ENCODE results near the gene DHRS2.

DNA sequence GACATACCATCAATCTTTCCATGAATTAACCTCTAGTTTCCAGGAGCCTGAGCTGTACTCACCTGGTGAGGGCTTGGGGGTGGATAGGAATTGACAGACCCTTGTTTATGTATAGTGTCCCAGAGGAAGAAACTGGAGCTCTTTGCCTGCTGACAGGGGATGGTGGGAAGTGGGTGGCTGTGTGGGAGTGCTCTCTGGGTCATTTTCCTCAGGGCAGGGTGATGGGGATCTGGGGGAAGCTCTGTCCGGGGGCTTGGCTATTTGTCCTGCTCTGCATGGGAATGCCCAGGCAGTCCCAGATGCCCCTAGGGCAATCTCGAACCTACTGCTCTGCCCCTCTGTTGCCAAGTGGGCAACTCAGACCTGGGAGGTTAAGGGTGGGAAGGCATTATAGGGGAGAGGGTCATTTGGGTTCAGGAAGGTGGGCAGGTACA is 21.8 kb upstream of the DHRS2 start:
- TF ChIP-seq, protein P1, sequence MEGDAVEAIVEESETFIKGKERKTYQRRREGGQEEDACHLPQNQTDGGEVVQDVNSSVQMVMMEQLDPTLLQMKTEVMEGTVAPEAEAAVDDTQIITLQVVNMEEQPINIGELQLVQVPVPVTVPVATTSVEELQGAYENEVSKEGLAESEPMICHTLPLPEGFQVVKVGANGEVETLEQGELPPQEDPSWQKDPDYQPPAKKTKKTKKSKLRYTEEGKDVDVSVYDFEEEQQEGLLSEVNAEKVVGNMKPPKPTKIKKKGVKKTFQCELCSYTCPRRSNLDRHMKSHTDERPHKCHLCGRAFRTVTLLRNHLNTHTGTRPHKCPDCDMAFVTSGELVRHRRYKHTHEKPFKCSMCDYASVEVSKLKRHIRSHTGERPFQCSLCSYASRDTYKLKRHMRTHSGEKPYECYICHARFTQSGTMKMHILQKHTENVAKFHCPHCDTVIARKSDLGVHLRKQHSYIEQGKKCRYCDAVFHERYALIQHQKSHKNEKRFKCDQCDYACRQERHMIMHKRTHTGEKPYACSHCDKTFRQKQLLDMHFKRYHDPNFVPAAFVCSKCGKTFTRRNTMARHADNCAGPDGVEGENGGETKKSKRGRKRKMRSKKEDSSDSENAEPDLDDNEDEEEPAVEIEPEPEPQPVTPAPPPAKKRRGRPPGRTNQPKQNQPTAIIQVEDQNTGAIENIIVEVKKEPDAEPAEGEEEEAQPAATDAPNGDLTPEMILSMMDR (optimal IDR thresholded peaks at IDR 0.05 in 1 of 3, IDR thresholded peaks at IDR 0.05 in 1 of 3, conservative IDR thresholded peaks at IDR 0.05 in 1 of 3; ENCODE audit: extremely low read depth in 1 of 3, insufficient read depth in 2 of 3, low read length in 3 of 3), result no peak
- TF ChIP-seq EZH2 (IDR thresholded peaks at IDR 0.05; ENCODE audit: low read length), result no peak

All from keratinocyte (primary cell).